H7 (cell line): ENCODE results near the gene ZNF860. TPM values are rescaled to one million over a fixed set of nuclear protein-coding genes. Genes with fewer than 3 reads are reported as not detected.

Source experiments
- DNase-seq: peaks from one replicate; pipeline ENCODE4 v3.0.0; 2012
- H3K27me3 ChIP-seq: 2 replicates; pipeline ENCODE4 v1.6.0; 2011; ENCODE audit warnings: mild to moderate bottlenecking, low read length; ENCODE audit not compliant: control insufficient read depth, insufficient read depth
- H3K36me3 ChIP-seq: replicated peaks from 2 replicates; pipeline ENCODE4 v1.5.1; 2011; ENCODE audit warnings: low read length; ENCODE audit not compliant: control insufficient read depth, insufficient read depth
- H3K4me3 ChIP-seq: 2 replicates; pipeline ENCODE4 v1.5.1; 2011; ENCODE audit warnings: low read depth, mild to moderate bottlenecking, control low read depth, low read length, moderate library complexity; ENCODE audit not compliant: insufficient read depth
- total RNA-seq: library from RNA; depleted of rRNA; stranded (reverse); fragments of >200 nt; shearing (Covaris generic); gene quantifications from 2 replicates; pipeline ENCODE4 v1.2.3, GENCODE V29; 2014; rRNA removed

The ZNF860 gene
- total RNA-seq, 1 experiment from 2014 or later, result 1.5 TPM

- no peaks in the 10 kb centered on the region for H3K36me3 ChIP-seq
- H3K27me3 ChIP-seq, result no peaks in the 10 kb centered on the region
- no peak overlapping the region for H3K4me3 ChIP-seq
- DNase-seq, result no peak
These were observed 45.0 kb downstream of the ZNF860 start for GRCh38 chr3:32026593-32026992.

GRCh38 chr3:32037932-32038267 is 56.4 kb downstream of the ZNF860 start:
- H3K4me3 ChIP-seq, result no peak overlapping the region
- no peak for DNase-seq
- no peaks in the 10 kb centered on the region for H3K36me3 ChIP-seq
- H3K27me3 ChIP-seq, result no peaks in the 10 kb centered on the region

- H3K27me3 ChIP-seq, result no peaks in the 10 kb centered on the region
- no peak overlapping the region for H3K4me3 ChIP-seq
- H3K36me3 ChIP-seq, result no peaks in the 10 kb centered on the region
- DNase-seq, result no peak
These were observed 59.8 kb downstream of the ZNF860 start for GRCh38 chr3:32041316-32041715.

Other genes with a start within 250 kb of the ZNF860 start
- 24.1 and 29.9 TPM in 2 replicates for gene OSBPL10, start 488 bp upstream of the ZNF860 start, total RNA-seq
- 2.0 and 2.8 TPM in 2 replicates for gene GPD1L, start 124.9 kb downstream of the ZNF860 start, total RNA-seq